Fibroblast of mammary gland (primary cell): ENCODE data around the gene FARSB.
A peak's percentile ranks its signal among the peaks of the same experiment; 100 is the strongest.

Source experiments
- DNase-seq: peaks from one replicate; pipeline ENCODE4 v3.0.0-alpha.2; 2010; ENCODE audit warnings: low read depth
- H3K4me3 ChIP-seq: 2 replicates; pipeline ENCODE4 v1.5.1; 2011; ENCODE audit warnings: low read depth, mild to moderate bottlenecking, low read length, moderate library complexity; ENCODE audit not compliant: control insufficient read depth
- CTCF ChIP-seq: conservative IDR thresholded peaks from 2 replicates; pipeline ENCODE4 v1.5.1; 2011; ENCODE audit warnings: low read depth, low read length, inconsistent platforms; ENCODE audit not compliant: control insufficient read depth, insufficient read depth

The FARSB gene

DNA sequence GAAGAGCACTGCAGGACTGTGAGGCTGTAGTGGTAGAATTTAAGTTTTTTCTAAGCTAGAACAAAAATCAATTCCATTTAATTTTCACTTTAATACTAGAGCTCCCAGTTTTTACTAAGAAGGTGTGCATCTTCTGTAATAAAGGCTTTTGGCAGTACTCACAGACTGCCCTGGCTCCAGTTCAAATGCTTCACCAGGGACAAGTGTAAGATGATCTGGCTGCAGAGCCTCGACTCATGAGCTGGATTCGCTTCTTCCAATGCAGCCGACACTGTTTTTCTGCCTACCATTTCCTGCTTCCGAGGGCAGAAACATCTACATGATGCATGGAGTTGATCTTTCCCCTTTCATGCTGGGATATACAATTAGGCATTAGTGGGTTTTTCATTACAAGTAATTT is 87.0 kb downstream of the FARSB start:
- no peak overlapping the region for H3K4me3 ChIP-seq
- TF ChIP-seq CTCF = no peak
- DNase-seq = peak; percentile 86

GRCh38 chr2:222566229-222566628 is 89.7 kb downstream of the FARSB start:
- no peak for TF ChIP-seq CTCF
- no peak for DNase-seq
- H3K4me3 ChIP-seq = no peak overlapping the region

DNA sequence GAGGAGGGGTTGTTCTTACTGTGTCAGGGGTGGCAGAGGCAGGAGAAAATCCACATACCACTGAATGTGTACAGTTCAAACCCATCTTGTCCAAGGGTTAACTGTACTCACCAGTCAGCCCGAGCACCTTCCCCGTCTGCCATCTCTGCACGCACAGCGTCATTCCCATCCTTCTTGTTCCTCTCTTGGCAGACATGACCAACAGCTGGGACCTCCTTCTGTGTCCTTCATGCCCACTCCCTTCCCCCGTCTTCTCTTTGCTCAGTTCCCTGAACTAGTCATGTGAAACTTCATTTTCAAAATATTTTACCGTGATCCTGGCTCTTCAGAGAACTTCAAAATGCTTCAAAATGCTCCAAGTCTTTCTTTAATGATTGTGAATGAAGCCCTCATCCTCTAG is 92.0 kb downstream of the FARSB start:
- H3K4me3 ChIP-seq = no peak overlapping the region
- DNase-seq = no peak
- TF ChIP-seq CTCF = no peak

GRCh38 chr2:222563106-222563718 is 92.7 kb downstream of the FARSB start:
- no peak overlapping the region for H3K4me3 ChIP-seq
- TF ChIP-seq CTCF = no peak
- no peak for DNase-seq

DNA sequence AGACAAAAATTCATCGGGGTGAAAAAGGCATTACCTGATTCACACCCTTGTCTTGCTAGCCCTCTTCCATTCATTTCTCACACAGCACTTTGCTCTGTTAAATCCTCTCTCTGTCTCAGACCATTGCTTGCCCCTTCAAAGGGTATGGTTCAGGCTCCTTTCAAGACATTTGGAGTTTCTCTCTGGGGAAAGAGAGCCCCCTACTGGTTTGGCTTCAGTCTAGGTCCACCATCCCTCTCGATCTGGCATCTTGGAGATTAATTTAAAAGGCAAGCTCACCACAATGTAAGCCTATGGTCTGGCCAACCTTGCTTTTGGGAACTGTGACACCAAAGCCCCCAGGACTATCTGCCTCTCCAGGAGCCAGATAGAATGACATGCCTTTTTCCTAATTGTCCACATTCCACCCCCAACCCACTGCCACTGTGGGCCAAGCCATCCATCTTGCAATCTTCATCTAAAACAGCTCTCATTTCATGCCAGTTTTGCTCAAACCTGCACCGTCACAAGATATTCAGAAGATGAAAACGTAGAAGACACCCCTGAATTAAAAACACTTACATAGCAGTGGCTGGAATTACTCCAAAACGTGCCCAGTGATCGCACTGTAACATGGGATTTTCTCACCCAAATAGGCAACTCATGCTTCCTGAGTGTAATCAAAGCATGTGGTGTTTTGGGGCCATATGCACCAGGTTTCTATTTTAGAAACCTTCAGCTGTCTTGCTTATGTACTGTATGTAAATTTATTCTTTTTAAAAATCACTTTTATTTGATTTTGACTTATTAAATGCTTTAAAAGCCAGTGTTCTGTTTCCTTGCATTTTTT is 93.9 kb downstream of the FARSB start:
- peak; percentile 66 for TF ChIP-seq CTCF
- no peak overlapping the region for H3K4me3 ChIP-seq
- DNase-seq = peak; percentile 54

DNA sequence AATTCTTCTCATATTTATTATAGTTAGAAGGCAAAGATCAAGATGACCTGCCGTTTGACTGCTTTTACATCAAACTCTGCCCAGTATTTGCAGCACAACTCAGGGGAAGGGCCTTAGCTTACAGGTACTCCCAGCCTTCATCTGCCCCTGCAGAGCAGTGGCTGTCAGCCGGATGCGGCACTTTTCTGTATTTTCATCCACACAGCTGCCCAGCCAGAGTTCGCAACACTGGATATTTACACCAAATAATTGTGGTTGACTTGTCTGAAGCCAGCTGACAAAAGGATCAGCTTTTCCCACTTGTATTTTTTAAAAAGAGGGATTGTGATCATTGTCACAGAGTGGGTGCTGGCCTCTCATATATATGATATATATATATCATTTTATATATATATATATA is 94.7 kb downstream of the FARSB start:
- DNase-seq = no peak
- TF ChIP-seq CTCF = no peak
- no peak overlapping the region for H3K4me3 ChIP-seq

DNA sequence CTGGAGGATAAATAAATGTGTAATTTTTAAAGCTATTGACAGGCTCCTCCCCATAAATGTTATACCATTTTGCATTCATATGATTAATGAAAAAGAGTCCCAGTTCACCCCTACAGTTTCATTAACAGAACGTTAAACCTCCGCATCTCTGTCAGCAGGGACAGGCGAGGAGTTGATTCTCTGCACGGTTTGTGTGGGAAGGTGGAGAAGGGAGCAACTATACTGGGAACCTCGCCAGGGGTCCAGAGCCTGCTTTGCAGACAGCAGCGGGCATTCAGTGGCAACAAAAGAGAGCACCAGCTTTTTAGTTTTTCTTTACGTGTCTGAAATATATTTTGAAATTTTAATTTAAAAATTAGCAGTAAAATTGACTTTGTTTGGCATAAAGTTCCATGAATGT is 101.4 kb downstream of the FARSB start:
- TF ChIP-seq CTCF = no peak
- no peak overlapping the region for H3K4me3 ChIP-seq
- no peak for DNase-seq
